ENCODE data around the gene CAMK1.

- TF ChIP-seq, protein P1, sequence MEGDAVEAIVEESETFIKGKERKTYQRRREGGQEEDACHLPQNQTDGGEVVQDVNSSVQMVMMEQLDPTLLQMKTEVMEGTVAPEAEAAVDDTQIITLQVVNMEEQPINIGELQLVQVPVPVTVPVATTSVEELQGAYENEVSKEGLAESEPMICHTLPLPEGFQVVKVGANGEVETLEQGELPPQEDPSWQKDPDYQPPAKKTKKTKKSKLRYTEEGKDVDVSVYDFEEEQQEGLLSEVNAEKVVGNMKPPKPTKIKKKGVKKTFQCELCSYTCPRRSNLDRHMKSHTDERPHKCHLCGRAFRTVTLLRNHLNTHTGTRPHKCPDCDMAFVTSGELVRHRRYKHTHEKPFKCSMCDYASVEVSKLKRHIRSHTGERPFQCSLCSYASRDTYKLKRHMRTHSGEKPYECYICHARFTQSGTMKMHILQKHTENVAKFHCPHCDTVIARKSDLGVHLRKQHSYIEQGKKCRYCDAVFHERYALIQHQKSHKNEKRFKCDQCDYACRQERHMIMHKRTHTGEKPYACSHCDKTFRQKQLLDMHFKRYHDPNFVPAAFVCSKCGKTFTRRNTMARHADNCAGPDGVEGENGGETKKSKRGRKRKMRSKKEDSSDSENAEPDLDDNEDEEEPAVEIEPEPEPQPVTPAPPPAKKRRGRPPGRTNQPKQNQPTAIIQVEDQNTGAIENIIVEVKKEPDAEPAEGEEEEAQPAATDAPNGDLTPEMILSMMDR (IDR thresholded peaks at IDR 0.05): no peak
- TF ChIP-seq POLR2A (IDR thresholded peaks at IDR 0.05): no peak
These were observed 8.7 kb upstream of the CAMK1 start for GRCh38 chr3:9778143-9779074.
